Activated T-helper 1 cell treated with anti-CD3 and anti-CD28 coated beads, Interleukin-12 subunit alpha, Interleukin-12 subunit beta, Interleukin-2, Interleukin-4 antibody, amounts not matched to agents 30 ng/mL and 10 ng/mL and 1 ng/mL, durations not matched to agents 14 hours and 24 hours and 36 hours (primary cell): ENCODE data around the gene ITPR2. TPM values are rescaled to one million over a fixed set of nuclear protein-coding genes. Genes with fewer than 3 reads are reported as not detected.

Source experiments
- DNase-seq: peaks from one replicate; pipeline ENCODE4 v3.0.0; 2021; ENCODE audit warnings: low spot score
- H3K27ac Mint-ChIP-seq: one replicate; pipeline ENCODE4 v1.8.0; 2021; ENCODE audit warnings: mild to moderate bottlenecking, mixed read lengths
- H3K27me3 Mint-ChIP-seq: one replicate; pipeline ENCODE4 v1.8.0; 2022; ENCODE audit warnings: mild to moderate bottlenecking, moderate library complexity, mixed read lengths; ENCODE audit not compliant: insufficient read depth
- H3K36me3 Mint-ChIP-seq: one replicate; pipeline ENCODE4 v1.8.0; 2021; ENCODE audit warnings: low read depth, mixed read lengths
- H3K4me1 Mint-ChIP-seq: one replicate; pipeline ENCODE4 v1.8.0; 2021; ENCODE audit warnings: low read depth, mixed read lengths
- H3K4me3 Mint-ChIP-seq: one replicate; pipeline ENCODE4 v1.8.0; 2021; ENCODE audit warnings: mild to moderate bottlenecking, moderate library complexity, mixed read lengths
- H3K9me3 Mint-ChIP-seq: one replicate; pipeline ENCODE4 v1.8.0; 2021; ENCODE audit warnings: mixed read lengths
- intact Hi-C: fragments of 100-400 bp; cut with micrococcal nuclease; formaldehyde crosslinking; loops from one replicate; pipeline ENCODE4 v1.15.1; 2024
- total RNA-seq: library from RNA; stranded (reverse); gene quantifications from 2 replicates; pipeline ENCODE4 v1.2.3, GENCODE V29; 2022

ITPR2 gene
- total RNA-seq, 1 donor from 2014 or later: 34.2 TPM

- intact Hi-C loops: no loop called here
- no peak overlapping the region for H3K27ac Mint-ChIP-seq
- DNase-seq: no peak
- H3K4me3 Mint-ChIP-seq: no peak overlapping the region
- no peaks in the 10 kb centered on the region for H3K27me3 Mint-ChIP-seq
- H3K36me3 Mint-ChIP-seq: peaks cover 13% of the 10 kb centered on the region
- peaks cover 53% of the 10 kb centered on the region for H3K4me1 Mint-ChIP-seq
- no peaks in the 10 kb centered on the region for H3K9me3 Mint-ChIP-seq
These were observed 4.5 kb downstream of the ITPR2 start for GRCh38 chr12:26828280-26829073.

- peaks cover 15% of the 10 kb centered on the region for H3K36me3 Mint-ChIP-seq
- no peak overlapping the region for H3K4me3 Mint-ChIP-seq
- DNase-seq: no peak
- H3K4me1 Mint-ChIP-seq: peaks cover 44% of the 10 kb centered on the region
- intact Hi-C loops: no loop called here
- H3K27ac Mint-ChIP-seq: no peak overlapping the region
- H3K27me3 Mint-ChIP-seq: no peaks in the 10 kb centered on the region
- H3K9me3 Mint-ChIP-seq: no peaks in the 10 kb centered on the region
These were observed 6.6 kb downstream of the ITPR2 start for GRCh38 chr12:26826437-26826836.

- Mint-ChIP-seq H3K36me3 (peaks cover 10% of the 10 kb centered on the region), H3K27ac (no peak overlapping the region), H3K9me3 (no peaks in the 10 kb centered on the region), H3K4me1 (peaks cover 35% of the 10 kb centered on the region), H3K27me3 (no peaks in the 10 kb centered on the region), H3K4me3 (no peak overlapping the region)
- intact Hi-C loops: no loop called here
- DNase-seq: no peak
These were observed 7.5 kb downstream of the ITPR2 start for GRCh38 chr12:26825459-26826016.

GRCh38 chr12:26823390-26823789, 9.6 kb downstream of the ITPR2 start:
- peaks cover 23% of the 10 kb centered on the region for H3K4me1 Mint-ChIP-seq

GRCh38 chr12:26822026-26822425, 11.0 kb downstream of the ITPR2 start:
- H3K9me3 Mint-ChIP-seq: no peaks in the 10 kb centered on the region
- H3K4me3 Mint-ChIP-seq: no peak overlapping the region
- DNase-seq: no peak
- no peak overlapping the region for H3K27ac Mint-ChIP-seq
- intact Hi-C loops: no loop called here
- H3K36me3 Mint-ChIP-seq: peaks cover 13% of the 10 kb centered on the region
- H3K4me1 Mint-ChIP-seq: peaks cover 14% of the 10 kb centered on the region
- H3K27me3 Mint-ChIP-seq: no peaks in the 10 kb centered on the region

More at GRCh38 chr12:26823390-26823789, 9.6 kb downstream of the ITPR2 start:
- intact Hi-C loops: no loop called here
- Mint-ChIP-seq H3K9me3 (no peaks in the 10 kb centered on the region), H3K4me3 (no peak overlapping the region), H3K27ac (no peak overlapping the region), H3K36me3 (peaks cover 11% of the 10 kb centered on the region), H3K27me3 (no peaks in the 10 kb centered on the region)
- DNase-seq: no peak

GRCh38 chr12:26821212-26821701, 11.7 kb downstream of the ITPR2 start:
- intact Hi-C loops: no loop called here
- H3K4me3 Mint-ChIP-seq: no peak overlapping the region
- peaks cover 13% of the 10 kb centered on the region for H3K36me3 Mint-ChIP-seq
- no peak overlapping the region for H3K27ac Mint-ChIP-seq
- no peaks in the 10 kb centered on the region for H3K27me3 Mint-ChIP-seq
- peaks cover 7% of the 10 kb centered on the region for H3K4me1 Mint-ChIP-seq
- no peak for DNase-seq
- H3K9me3 Mint-ChIP-seq: no peaks in the 10 kb centered on the region

- peaks cover 17% of the 10 kb centered on the region for H3K36me3 Mint-ChIP-seq
- H3K4me3 Mint-ChIP-seq: no peak overlapping the region
- H3K27me3 Mint-ChIP-seq: no peaks in the 10 kb centered on the region
- H3K4me1 Mint-ChIP-seq: no peaks in the 10 kb centered on the region
- no peak for DNase-seq
- H3K9me3 Mint-ChIP-seq: no peaks in the 10 kb centered on the region
- no peak overlapping the region for H3K27ac Mint-ChIP-seq
- intact Hi-C loops: no loop called here
These were observed 14.4 kb downstream of the ITPR2 start for GRCh38 chr12:26818636-26819035.

GRCh38 chr12:26818201-26818600, 14.8 kb downstream of the ITPR2 start:
- Mint-ChIP-seq H3K4me1 (no peaks in the 10 kb centered on the region), H3K27me3 (no peaks in the 10 kb centered on the region), H3K27ac (no peak overlapping the region), H3K9me3 (no peaks in the 10 kb centered on the region), H3K36me3 (peaks cover 17% of the 10 kb centered on the region), H3K4me3 (no peak overlapping the region)
- DNase-seq: no peak
- intact Hi-C loops: no loop called here

- H3K27me3 Mint-ChIP-seq: no peaks in the 10 kb centered on the region
- no peak overlapping the region for H3K27ac Mint-ChIP-seq
- no peak for DNase-seq
- H3K4me3 Mint-ChIP-seq: no peak overlapping the region
- H3K36me3 Mint-ChIP-seq: peaks cover 13% of the 10 kb centered on the region
- H3K9me3 Mint-ChIP-seq: no peaks in the 10 kb centered on the region
- H3K4me1 Mint-ChIP-seq: no peaks in the 10 kb centered on the region
- intact Hi-C loops: no loop called here
These were observed 15.8 kb downstream of the ITPR2 start for GRCh38 chr12:26817183-26817591.

GRCh38 chr12:26813812-26814211, 19.2 kb downstream of the ITPR2 start:
- no peaks in the 10 kb centered on the region for H3K9me3 Mint-ChIP-seq
- no peak overlapping the region for H3K27ac Mint-ChIP-seq

GRCh38 chr12:26810330-26810729, 22.7 kb downstream of the ITPR2 start:
- no peak for DNase-seq
- intact Hi-C loops: no loop called here
- Mint-ChIP-seq H3K9me3 (no peaks in the 10 kb centered on the region), H3K4me3 (no peak overlapping the region), H3K27me3 (no peaks in the 10 kb centered on the region), H3K4me1 (peaks cover 21% of the 10 kb centered on the region), H3K36me3 (peaks cover 14% of the 10 kb centered on the region), H3K27ac (no peak overlapping the region)

More at GRCh38 chr12:26813812-26814211, 19.2 kb downstream of the ITPR2 start:
- Mint-ChIP-seq H3K27me3 (no peaks in the 10 kb centered on the region), H3K4me3 (no peak overlapping the region), H3K36me3 (peaks cover 17% of the 10 kb centered on the region), H3K4me1 (peaks cover 11% of the 10 kb centered on the region)
- intact Hi-C loops: no loop called here
- no peak for DNase-seq

- no peaks in the 10 kb centered on the region for H3K9me3 Mint-ChIP-seq
- no peak overlapping the region for H3K4me3 Mint-ChIP-seq
- peaks cover 21% of the 10 kb centered on the region for H3K4me1 Mint-ChIP-seq
- intact Hi-C loops: no loop called here
- H3K27ac Mint-ChIP-seq: no peak overlapping the region
- DNase-seq: no peak
- no peaks in the 10 kb centered on the region for H3K27me3 Mint-ChIP-seq
- peaks cover 14% of the 10 kb centered on the region for H3K36me3 Mint-ChIP-seq
These were observed 23.2 kb downstream of the ITPR2 start for GRCh38 chr12:26809611-26810285.
